Neural progenitor cell (in vitro differentiated cells): ENCODE measurements around the gene SPATC1L. TPM values are rescaled to one million over a fixed set of nuclear protein-coding genes. Genes with fewer than 3 reads are reported as not detected.

Experiments
- DNase-seq: peaks from one replicate; pipeline ENCODE4 v3.0.0-alpha.2; 2016; ENCODE audit warnings: low spot score
- H2AFZ ChIP-seq: fragments of 200-600 bp; sonication (generic); replicated peaks from 2 replicates; pipeline ENCODE4 v1.6.1; 2016; ENCODE audit warnings: antibody characterized with exemption
- H3F3A ChIP-seq: fragments of 200-600 bp; sonication (generic); 2 replicates; pipeline ENCODE4 v1.6.1; 2016; ENCODE audit warnings: antibody characterized with exemption, low read depth
- H3K27ac ChIP-seq: fragments of 200-600 bp; sonication (generic); 2 replicates; pipeline ENCODE4 v1.5.1; 2016; ENCODE audit warnings: mild to moderate bottlenecking
- H3K27me3 ChIP-seq: fragments of 200-600 bp; sonication (generic); 2 replicates; pipeline ENCODE4 v1.6.1; 2016; ENCODE audit warnings: mild to moderate bottlenecking, moderate library complexity
- H3K36me3 ChIP-seq: fragments of 200-600 bp; sonication (generic); 2 replicates; pipeline ENCODE4 v1.5.1; 2016
- H3K4me1 ChIP-seq: fragments of 200-600 bp; sonication (generic); 2 replicates; pipeline ENCODE4 v1.6.1; 2016; ENCODE audit warnings: mixed run types
- H3K4me2 ChIP-seq: fragments of 200-600 bp; sonication (generic); 2 replicates; pipeline ENCODE4 v1.6.1; 2016
- H3K4me3 ChIP-seq: fragments of 200-600 bp; sonication (generic); 2 replicates; pipeline ENCODE4 v1.5.1; 2016
- H3K79me2 ChIP-seq: fragments of 200-600 bp; sonication (generic); 2 replicates; pipeline ENCODE4 v1.6.1; 2016; ENCODE audit warnings: low read depth
- H3K9ac ChIP-seq: fragments of 200-600 bp; sonication (generic); 2 replicates; pipeline ENCODE4 v1.6.1; 2016
- H3K9me3 ChIP-seq: fragments of 200-600 bp; sonication (generic); 2 replicates; pipeline ENCODE4 v1.5.1; 2016; ENCODE audit warnings: low read depth
- H4K20me1 ChIP-seq: fragments of 200-600 bp; sonication (generic); 2 replicates; pipeline ENCODE4 v1.6.1; 2016; ENCODE audit warnings: low read depth
- H3K27ac Mint-ChIP-seq: 3 replicates; pipeline ENCODE4 v1.8.0; 2021; ENCODE audit warnings: mixed read lengths
- H3K27me3 Mint-ChIP-seq: 2 replicates; pipeline ENCODE4 v1.8.0; 2022; ENCODE audit warnings: low read depth, mild to moderate bottlenecking, inconsistent platforms, moderate library complexity, mixed read lengths; ENCODE audit not compliant: insufficient read depth
- H3K36me3 Mint-ChIP-seq: 3 replicates; pipeline ENCODE4 v1.8.0; 2021; ENCODE audit warnings: mixed read lengths
- H3K4me1 Mint-ChIP-seq: 3 replicates; pipeline ENCODE4 v1.8.0; 2021; ENCODE audit warnings: mixed read lengths
- H3K4me3 Mint-ChIP-seq: 3 replicates; pipeline ENCODE4 v1.8.0; 2021; ENCODE audit warnings: mild to moderate bottlenecking, moderate library complexity, mixed read lengths
- H3K9me3 Mint-ChIP-seq: 3 replicates; pipeline ENCODE4 v1.8.0; 2020; ENCODE audit warnings: mixed read lengths
- EZH2 ChIP-seq: fragments of 200-600 bp; sonication (generic); IDR thresholded peaks from 2 replicates; pipeline ENCODE4 v1.6.1; 2017; ENCODE audit warnings: antibody characterized with exemption, mild to moderate bottlenecking, moderate library complexity
- EZH2phosphoT487 ChIP-seq: fragments of 200-600 bp; sonication (generic); IDR thresholded peaks from 2 replicates; pipeline ENCODE4 v1.6.1; 2017; ENCODE audit warnings: antibody characterized with exemption
- total RNA-seq: library from RNA; depleted of rRNA; stranded (reverse); fragments of >200 nt; gene quantifications from 2 replicates; pipeline ENCODE4 v1.2.3, GENCODE V29; 2015; ENCODE audit warnings: low replicate concordance
- TF ChIP-seq, protein P1 (sequence below): fragments of 200-600 bp; sonication (generic); IDR thresholded peaks from 2 replicates; pipeline ENCODE4 v1.5.1; 2017; ENCODE audit warnings: antibody characterized with exemption, mild to moderate bottlenecking

The SPATC1L gene
- total RNA-seq, 1 donor from 2014 or later = 5.1 TPM

DNA sequence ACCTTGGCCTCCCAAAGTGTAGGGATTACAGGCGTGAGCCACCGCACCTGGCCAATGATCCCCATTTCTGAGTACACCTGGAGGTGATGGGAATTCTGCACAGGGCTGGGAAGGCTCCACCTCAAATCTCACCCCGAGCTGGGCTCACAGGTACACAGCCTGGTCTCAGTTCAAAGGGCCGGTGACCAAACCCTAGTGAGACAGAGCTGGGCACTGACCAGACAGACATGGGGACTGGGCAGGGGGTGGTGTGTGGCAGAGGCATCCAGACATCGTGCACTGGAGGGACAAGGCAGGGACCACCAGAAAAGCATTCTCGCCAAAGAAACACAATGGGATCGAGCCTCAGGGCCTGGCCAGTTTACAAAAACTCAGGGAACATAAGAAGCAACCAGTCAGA lies 27.1 kb upstream of the SPATC1L start:
- H4K20me1 ChIP-seq = no peaks in the 10 kb centered on the region
- TF ChIP-seq, protein P1, sequence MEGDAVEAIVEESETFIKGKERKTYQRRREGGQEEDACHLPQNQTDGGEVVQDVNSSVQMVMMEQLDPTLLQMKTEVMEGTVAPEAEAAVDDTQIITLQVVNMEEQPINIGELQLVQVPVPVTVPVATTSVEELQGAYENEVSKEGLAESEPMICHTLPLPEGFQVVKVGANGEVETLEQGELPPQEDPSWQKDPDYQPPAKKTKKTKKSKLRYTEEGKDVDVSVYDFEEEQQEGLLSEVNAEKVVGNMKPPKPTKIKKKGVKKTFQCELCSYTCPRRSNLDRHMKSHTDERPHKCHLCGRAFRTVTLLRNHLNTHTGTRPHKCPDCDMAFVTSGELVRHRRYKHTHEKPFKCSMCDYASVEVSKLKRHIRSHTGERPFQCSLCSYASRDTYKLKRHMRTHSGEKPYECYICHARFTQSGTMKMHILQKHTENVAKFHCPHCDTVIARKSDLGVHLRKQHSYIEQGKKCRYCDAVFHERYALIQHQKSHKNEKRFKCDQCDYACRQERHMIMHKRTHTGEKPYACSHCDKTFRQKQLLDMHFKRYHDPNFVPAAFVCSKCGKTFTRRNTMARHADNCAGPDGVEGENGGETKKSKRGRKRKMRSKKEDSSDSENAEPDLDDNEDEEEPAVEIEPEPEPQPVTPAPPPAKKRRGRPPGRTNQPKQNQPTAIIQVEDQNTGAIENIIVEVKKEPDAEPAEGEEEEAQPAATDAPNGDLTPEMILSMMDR = no peak
- TF ChIP-seq EZH2phosphoT487 (no peak), EZH2 (no peak)
- H2AFZ ChIP-seq = no peak overlapping the region
- Mint-ChIP-seq H3K4me3 (no peak overlapping the region), H3K9me3 (no peaks in the 10 kb centered on the region), H3K27me3 (peaks cover 7% of the 10 kb centered on the region), H3K27ac (peak overlapping the region; percentile 47), H3K4me1 (no peaks in the 10 kb centered on the region), H3K36me3 (peaks cover 11% of the 10 kb centered on the region)
- H3K27ac ChIP-seq = no peak overlapping the region
- no peaks in the 10 kb centered on the region for H3K9me3 ChIP-seq
- H3F3A ChIP-seq = no peaks in the 10 kb centered on the region
- H3K27me3 ChIP-seq = no peaks in the 10 kb centered on the region
- no peaks in the 10 kb centered on the region for H3K79me2 ChIP-seq
- no peak overlapping the region for H3K4me2 ChIP-seq
- DNase-seq = no peak
- no peaks in the 10 kb centered on the region for H3K4me1 ChIP-seq
- H3K36me3 ChIP-seq = no peaks in the 10 kb centered on the region
- no peak overlapping the region for H3K4me3 ChIP-seq
- H3K9ac ChIP-seq = no peak overlapping the region

DNA sequence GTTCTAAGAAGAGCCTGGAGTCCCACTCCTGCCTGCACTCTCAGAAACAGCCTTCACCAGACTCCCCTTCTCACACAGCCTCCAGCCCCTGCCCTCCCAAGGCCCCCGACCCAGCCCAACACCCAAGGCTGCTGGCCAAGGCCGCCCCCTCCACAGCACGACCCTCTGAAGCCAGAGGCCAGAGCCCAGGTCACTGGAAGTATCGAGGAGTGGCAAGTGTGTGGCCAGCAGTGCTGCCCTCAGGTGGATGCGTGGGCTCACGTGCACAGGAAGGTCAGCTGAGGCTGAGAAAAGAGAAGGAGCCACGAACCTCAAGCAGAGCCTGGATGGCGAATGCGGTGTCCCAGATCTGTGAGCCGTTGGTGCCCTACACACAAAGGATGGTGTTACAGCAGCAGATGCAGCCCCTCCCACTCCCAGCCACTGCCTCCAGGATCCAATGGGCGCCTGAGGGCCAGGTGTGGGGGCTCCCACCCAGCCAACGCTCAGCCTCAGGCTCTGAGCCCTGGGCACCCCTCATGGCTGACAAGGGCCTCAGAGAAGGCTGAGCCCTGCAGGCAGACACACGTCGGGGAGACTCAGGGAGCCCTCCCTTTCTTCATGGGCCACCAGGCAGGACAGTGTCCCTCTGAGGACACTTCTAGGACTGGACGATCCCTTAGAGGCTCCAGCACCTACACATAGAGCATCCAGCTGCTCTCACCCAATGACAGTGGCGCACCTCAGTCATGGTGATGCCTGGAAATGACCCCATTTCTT lies 26.3 kb upstream of the SPATC1L start:
- no peaks in the 10 kb centered on the region for H3K36me3 ChIP-seq
- no peak overlapping the region for H3K4me3 Mint-ChIP-seq

DNA sequence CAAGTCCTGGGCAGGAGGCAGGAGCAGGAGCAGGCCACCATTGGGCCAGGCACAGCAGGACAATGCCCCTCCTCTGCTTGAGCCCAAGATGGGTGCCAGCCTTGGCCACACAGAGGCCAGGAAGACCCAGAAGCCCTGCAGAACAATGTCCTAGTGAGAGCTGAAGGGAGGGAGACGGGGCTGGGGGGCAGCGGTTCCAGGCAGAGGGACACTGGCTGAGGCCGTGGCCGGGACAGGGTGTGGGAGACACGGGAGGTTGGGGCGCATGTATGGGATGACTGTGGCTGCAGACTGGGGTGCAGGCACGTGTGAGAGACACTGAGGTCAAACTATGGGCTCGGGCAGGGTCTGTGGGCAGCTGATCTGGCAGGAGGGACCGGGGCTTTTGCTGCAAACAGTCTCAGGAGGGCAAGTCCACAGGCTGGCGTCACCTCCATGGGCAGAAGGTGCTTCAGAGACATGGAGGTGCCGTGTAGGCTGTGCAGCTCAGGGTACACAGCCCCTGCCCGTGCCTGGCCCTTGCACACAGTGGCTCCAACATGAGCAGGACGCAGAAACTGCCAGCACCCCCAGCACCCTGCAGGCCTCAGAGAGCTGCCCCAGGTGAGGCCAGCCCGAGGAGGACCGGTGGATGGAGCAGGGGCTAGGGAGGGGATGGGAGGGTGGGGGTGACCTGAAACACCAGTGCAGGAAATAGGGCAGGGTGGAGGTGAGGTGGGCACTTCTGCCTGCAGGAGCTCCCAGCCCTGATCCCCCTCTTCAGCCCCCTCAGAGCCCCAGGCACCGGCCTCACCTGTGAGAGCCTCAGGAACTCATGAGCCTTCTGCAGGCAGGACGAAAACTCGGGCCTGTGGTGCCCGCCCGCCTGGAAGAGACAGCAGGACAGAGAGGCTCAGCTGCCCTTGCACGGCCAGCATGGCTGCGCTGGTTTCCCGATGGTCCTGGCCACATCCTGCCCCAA lies 24.8 kb upstream of the SPATC1L start:
- H3F3A ChIP-seq = no peaks in the 10 kb centered on the region
- no peak overlapping the region for H3K4me3 Mint-ChIP-seq
- no peak overlapping the region for H3K27ac ChIP-seq
- H2AFZ ChIP-seq = no peak overlapping the region
- H3K27me3 ChIP-seq = no peaks in the 10 kb centered on the region
- H3K36me3 Mint-ChIP-seq = peaks cover 17% of the 10 kb centered on the region
- H3K4me2 ChIP-seq = no peak overlapping the region
- H3K9me3 Mint-ChIP-seq = no peaks in the 10 kb centered on the region
- no peak overlapping the region for H3K9ac ChIP-seq
- no peaks in the 10 kb centered on the region for H3K4me1 Mint-ChIP-seq
- H4K20me1 ChIP-seq = no peaks in the 10 kb centered on the region
- no peak overlapping the region for H3K4me3 ChIP-seq
- H3K4me1 ChIP-seq = no peaks in the 10 kb centered on the region
- no peak for TF ChIP-seq EZH2
- TF ChIP-seq EZH2phosphoT487 = no peak
- TF ChIP-seq, protein P1 = no peak
- no peak for DNase-seq
- H3K27ac Mint-ChIP-seq = peak overlapping the region; percentile 87
- peaks cover 8% of the 10 kb centered on the region for H3K27me3 Mint-ChIP-seq
- H3K9me3 ChIP-seq = no peaks in the 10 kb centered on the region
- no peaks in the 10 kb centered on the region for H3K79me2 ChIP-seq
- no peaks in the 10 kb centered on the region for H3K36me3 ChIP-seq

More for the DNA sequence above, 26.3 kb upstream of the SPATC1L start:
- peak; percentile 19 for DNase-seq
- Histone ChIP-seq H2AFZ (no peak overlapping the region), H3K4me3 (no peak overlapping the region), H3K79me2 (no peaks in the 10 kb centered on the region), H3K4me2 (no peak overlapping the region), H3K9ac (no peak overlapping the region), H4K20me1 (no peaks in the 10 kb centered on the region), H3K27me3 (no peaks in the 10 kb centered on the region), H3K27ac (no peak overlapping the region), H3F3A (no peaks in the 10 kb centered on the region), H3K4me1 (no peaks in the 10 kb centered on the region), H3K9me3 (no peaks in the 10 kb centered on the region)
- Mint-ChIP-seq H3K27me3 (peaks cover 8% of the 10 kb centered on the region), H3K4me1 (no peaks in the 10 kb centered on the region), H3K9me3 (no peaks in the 10 kb centered on the region), H3K36me3 (peaks cover 13% of the 10 kb centered on the region), H3K27ac (no peak overlapping the region)
- TF ChIP-seq EZH2phosphoT487 = no peak
- TF ChIP-seq EZH2 = no peak
- TF ChIP-seq, protein P1 = peak; percentile 26
